ENCODE results near the gene OR5K4. TPM values are rescaled to one million over a fixed set of nuclear protein-coding genes. Genes with fewer than 3 reads are reported as not detected.

OR5K4 gene
- total and polyA plus RNA-seq, 4 donors: not detected

- TF ChIP-seq REST (IDR thresholded peaks at IDR 0.05): no peak
- TF ChIP-seq GABPA (IDR thresholded peaks at IDR 0.05 in 1 of 2, conservative IDR thresholded peaks at IDR 0.05 in 1 of 2): no peak
- TF ChIP-seq ZBTB33 (IDR thresholded peaks at IDR 0.05): no peak
- TF ChIP-seq FOXA1 (IDR thresholded peaks at IDR 0.05): no peak
- no peak for TF ChIP-seq SP1 (IDR thresholded peaks at IDR 0.05)
- TF ChIP-seq TAF1 (conservative IDR thresholded peaks at IDR 0.05): no peak
- no peak for TF ChIP-seq ATF3 (IDR thresholded peaks at IDR 0.05)
- TF ChIP-seq HNF4G (IDR thresholded peaks at IDR 0.05): no peak
- WGBS: 57% methylated on average over 1 of the region's 1 CpG
Observed at GRCh38 chr3:98372445-98372844, 18.8 kb downstream of the OR5K4 start.

GRCh38 chr3:98376631-98377030, 23.0 kb downstream of the OR5K4 start:
- no peaks in the 10 kb centered on the region for H3K9me3 ChIP-seq (ENCODE audit: control insufficient read depth in 4 of 4, low read length in 3 of 4)
- no peak for DNase-seq (ENCODE audit: low spot score)
- H3K4me3 ChIP-seq (ENCODE audit: low read depth in 1 of 3, low read length in 3 of 3): no peak overlapping the region
- 37% methylated on average over 2 of the region's 2 CpGs for WGBS
- H3K9ac ChIP-seq (ENCODE audit: low read depth in 1 of 2, low read length in 2 of 2): no peak overlapping the region
- H3K36me3 ChIP-seq (ENCODE audit: control insufficient read depth in 4 of 4, insufficient read depth in 3 of 4, low read depth in 1 of 4, low read length in 3 of 4): no peaks in the 10 kb centered on the region
- TF ChIP-seq FOXA2 (IDR thresholded peaks at IDR 0.05): no peak
- TF ChIP-seq HNF4A (conservative IDR thresholded peaks at IDR 0.05): no peak
- no peak for TF ChIP-seq ZBTB33 (IDR thresholded peaks at IDR 0.05)
- no peak for TF ChIP-seq YY1 (IDR thresholded peaks at IDR 0.05)
- no peak for TF ChIP-seq HNF4G (IDR thresholded peaks at IDR 0.05)
- TF ChIP-seq ATF3 (IDR thresholded peaks at IDR 0.05): no peak
- TF ChIP-seq NR2F2 (IDR thresholded peaks at IDR 0.05): no peak
- TF ChIP-seq TAF1 (conservative IDR thresholded peaks at IDR 0.05): no peak
- TF ChIP-seq CTCF (IDR thresholded peaks at IDR 0.05; ENCODE audit: low read depth, low read length, missing input control): no peak
- no peak for TF ChIP-seq JUND (IDR thresholded peaks at IDR 0.05)
- no peak for TF ChIP-seq EGR1 (IDR thresholded peaks at IDR 0.05; ENCODE audit: low read depth in 2 of 2)
- H3K4me1 ChIP-seq (ENCODE audit: control insufficient read depth in 4 of 4, insufficient read depth in 4 of 4, low read length in 3 of 4): no peaks in the 10 kb centered on the region
- H3K27me3 ChIP-seq (ENCODE audit: control insufficient read depth in 4 of 4, insufficient read depth in 4 of 4, low read length in 3 of 4): no peaks in the 10 kb centered on the region
- H3K27ac ChIP-seq (ENCODE audit: low read depth in 1 of 2, low read length in 2 of 2): no peak overlapping the region

More at GRCh38 chr3:98372445-98372844, 18.8 kb downstream of the OR5K4 start:
- H3K27me3 ChIP-seq (ENCODE audit: control insufficient read depth in 4 of 4, insufficient read depth in 4 of 4, low read length in 3 of 4): no peaks in the 10 kb centered on the region
- H3K4me1 ChIP-seq (ENCODE audit: control insufficient read depth in 4 of 4, insufficient read depth in 4 of 4, low read length in 3 of 4): no peaks in the 10 kb centered on the region
- H3K36me3 ChIP-seq (ENCODE audit: control insufficient read depth in 4 of 4, insufficient read depth in 3 of 4, low read depth in 1 of 4, low read length in 3 of 4): no peaks in the 10 kb centered on the region
- DNase-seq (ENCODE audit: low spot score): no peak
- H3K9ac ChIP-seq (ENCODE audit: low read depth in 1 of 2, low read length in 2 of 2): no peak overlapping the region
- no peak overlapping the region for H3K27ac ChIP-seq (ENCODE audit: low read depth in 1 of 2, low read length in 2 of 2)
- H3K9me3 ChIP-seq (ENCODE audit: control insufficient read depth in 4 of 4, low read length in 3 of 4): no peaks in the 10 kb centered on the region
- no peak overlapping the region for H3K4me3 ChIP-seq (ENCODE audit: low read depth in 1 of 3, low read length in 3 of 3)

All from liver (tissue), 9 donors.